Prostate gland (tissue), 2 donors: ENCODE measurements around the gene ZNF593OS.

Experiments
- CTCF ChIP-seq, 4 experiments: fragments of 200-600 bp in 2 of 4; fragments of 450-650 bp in 2 of 4; sonication (generic) in 2 of 4; IDR thresholded peaks; 1 replicate in 3 of 4; 2 replicates in 1 of 4; pipeline ENCODE4 v1.5.1; 2016 to 2019; ENCODE audit warnings: antibody characterized with exemption in 4 of 4, mild to moderate bottlenecking in 2 of 4, moderate library complexity in 2 of 4
- POLR2A ChIP-seq: fragments of 450-650 bp; IDR thresholded peaks from one replicate; pipeline ENCODE4 v1.6.1; 2016; ENCODE audit warnings: antibody characterized with exemption, mild to moderate bottlenecking

- TF ChIP-seq CTCF (IDR thresholded peaks at IDR 0.05) = no peak
- TF ChIP-seq POLR2A = no peak
Measured at GRCh38 chr1:26127235-26128163, 44.1 kb downstream of the ZNF593OS start.
